ENCODE data around the gene UNC79. TPM values are rescaled to one million over a fixed set of nuclear protein-coding genes. Genes with fewer than 3 reads are reported as not detected.

The UNC79 gene
- total RNA-seq, 6 experiments from 2014 or later: 0.02 to 0.08 (median 0.05) TPM

GRCh38 chr14:93643676-93644075, 212.9 kb downstream of the UNC79 start:
- peaks cover 43% of the 10 kb centered on the region for H3K9me3 Mint-ChIP-seq
- no peak for DNase-seq
- no peaks in the 10 kb centered on the region for H3K4me1 Mint-ChIP-seq (ENCODE audit: low read depth)
- no peak overlapping the region for H3K4me3 Mint-ChIP-seq
- TF ChIP-seq, protein P1, sequence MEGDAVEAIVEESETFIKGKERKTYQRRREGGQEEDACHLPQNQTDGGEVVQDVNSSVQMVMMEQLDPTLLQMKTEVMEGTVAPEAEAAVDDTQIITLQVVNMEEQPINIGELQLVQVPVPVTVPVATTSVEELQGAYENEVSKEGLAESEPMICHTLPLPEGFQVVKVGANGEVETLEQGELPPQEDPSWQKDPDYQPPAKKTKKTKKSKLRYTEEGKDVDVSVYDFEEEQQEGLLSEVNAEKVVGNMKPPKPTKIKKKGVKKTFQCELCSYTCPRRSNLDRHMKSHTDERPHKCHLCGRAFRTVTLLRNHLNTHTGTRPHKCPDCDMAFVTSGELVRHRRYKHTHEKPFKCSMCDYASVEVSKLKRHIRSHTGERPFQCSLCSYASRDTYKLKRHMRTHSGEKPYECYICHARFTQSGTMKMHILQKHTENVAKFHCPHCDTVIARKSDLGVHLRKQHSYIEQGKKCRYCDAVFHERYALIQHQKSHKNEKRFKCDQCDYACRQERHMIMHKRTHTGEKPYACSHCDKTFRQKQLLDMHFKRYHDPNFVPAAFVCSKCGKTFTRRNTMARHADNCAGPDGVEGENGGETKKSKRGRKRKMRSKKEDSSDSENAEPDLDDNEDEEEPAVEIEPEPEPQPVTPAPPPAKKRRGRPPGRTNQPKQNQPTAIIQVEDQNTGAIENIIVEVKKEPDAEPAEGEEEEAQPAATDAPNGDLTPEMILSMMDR (IDR thresholded peaks at IDR 0.05): no peak
- no peaks in the 10 kb centered on the region for H3K27me3 Mint-ChIP-seq (ENCODE audit: insufficient read depth)
- no peaks in the 10 kb centered on the region for H3K36me3 Mint-ChIP-seq (ENCODE audit: low read depth)
- no peak overlapping the region for H3K27ac Mint-ChIP-seq

DNA sequence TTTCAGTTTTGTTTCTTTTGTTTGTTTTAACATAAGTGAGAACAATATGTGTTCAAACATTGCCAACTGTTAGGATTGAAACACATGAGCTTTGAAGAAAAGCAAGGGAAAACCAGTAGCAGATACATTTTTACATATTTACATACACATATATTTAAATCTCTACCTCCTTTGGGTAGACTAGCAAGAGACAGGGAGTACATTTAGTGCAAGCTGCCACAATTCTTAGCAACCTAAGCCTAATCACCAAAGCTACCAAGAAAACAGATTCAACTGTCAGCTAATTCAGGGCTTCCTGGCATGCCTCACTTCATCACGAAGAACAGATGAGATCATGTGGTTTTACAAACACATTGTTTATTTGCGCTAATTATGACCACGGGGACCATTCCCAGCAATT, 214.5 kb downstream of the UNC79 start:
- Mint-ChIP-seq H3K4me3 (no peak overlapping the region), H3K9me3 (peaks cover 39% of the 10 kb centered on the region), H3K27ac (no peak overlapping the region), H3K4me1 (ENCODE audit: low read depth) (no peaks in the 10 kb centered on the region), H3K27me3 (ENCODE audit: insufficient read depth) (no peaks in the 10 kb centered on the region), H3K36me3 (ENCODE audit: low read depth) (no peaks in the 10 kb centered on the region)
- TF ChIP-seq, protein P1 (IDR thresholded peaks at IDR 0.05): no peak
- no peak for DNase-seq

DNA sequence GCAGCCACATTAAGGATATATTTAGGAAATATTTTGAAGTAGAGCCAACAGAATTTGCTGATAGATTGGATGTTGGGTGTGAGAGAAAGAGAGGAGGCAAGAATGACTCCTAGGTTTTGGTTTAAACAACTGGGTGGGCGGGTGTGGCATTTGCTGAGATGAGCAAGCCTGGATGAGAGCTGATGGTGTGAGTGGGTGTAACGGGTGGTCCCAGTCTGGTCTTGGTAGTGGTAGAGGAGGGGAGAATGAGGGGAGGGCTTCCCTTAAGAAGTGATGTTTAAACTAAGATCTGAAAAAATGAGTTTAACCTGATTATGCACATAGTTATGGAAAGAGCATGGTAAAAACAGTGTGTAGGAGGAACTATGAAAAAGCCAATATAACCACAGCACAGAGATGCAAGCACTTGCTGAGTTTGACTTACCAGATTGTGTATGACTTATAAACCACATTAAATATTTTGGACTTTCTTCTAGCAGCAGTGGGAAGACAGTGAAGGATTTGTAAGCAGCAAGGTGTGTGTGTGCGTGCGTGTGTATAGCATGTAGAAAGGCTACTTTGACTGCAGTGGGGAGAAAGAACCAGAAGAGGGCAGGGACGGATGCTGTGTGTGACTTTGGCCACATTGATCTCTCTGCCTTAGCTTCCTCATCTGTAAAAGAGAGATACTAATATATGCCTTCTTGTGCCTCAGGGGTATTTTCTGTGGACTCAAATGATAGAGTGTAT, 217.9 kb downstream of the UNC79 start:
- H3K36me3 Mint-ChIP-seq (ENCODE audit: low read depth): no peaks in the 10 kb centered on the region
- H3K27me3 Mint-ChIP-seq (ENCODE audit: insufficient read depth): no peaks in the 10 kb centered on the region
- no peak overlapping the region for H3K4me3 Mint-ChIP-seq
- peaks cover 27% of the 10 kb centered on the region for H3K9me3 Mint-ChIP-seq
- H3K4me1 Mint-ChIP-seq (ENCODE audit: low read depth): no peaks in the 10 kb centered on the region
- DNase-seq: no peak
- H3K27ac Mint-ChIP-seq: no peak overlapping the region
- TF ChIP-seq, protein P1 (IDR thresholded peaks at IDR 0.05): no peak

DNA sequence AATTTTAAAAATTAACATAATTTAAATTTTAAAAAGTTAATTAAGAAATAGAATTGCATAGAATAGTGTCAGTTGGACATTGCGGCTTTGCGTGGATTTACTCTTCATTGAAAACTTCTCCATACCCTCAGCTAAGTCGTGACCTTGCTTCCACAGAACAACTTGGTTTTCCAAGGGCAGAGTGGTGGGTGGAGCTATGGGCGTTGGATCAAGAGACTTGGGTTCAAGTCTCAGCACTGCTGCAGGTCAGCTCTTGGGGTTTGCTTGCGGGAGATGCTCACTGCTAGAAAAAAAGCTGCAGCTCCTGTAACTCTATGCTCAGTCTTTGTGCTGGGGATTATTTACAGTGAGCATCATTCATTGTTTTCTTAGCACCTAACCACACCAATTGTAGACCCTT, 223.9 kb downstream of the UNC79 start:
- TF ChIP-seq, protein P1 (IDR thresholded peaks at IDR 0.05): no peak
- Mint-ChIP-seq H3K27me3 (ENCODE audit: insufficient read depth) (no peaks in the 10 kb centered on the region), H3K9me3 (peaks cover 15% of the 10 kb centered on the region), H3K27ac (no peak overlapping the region), H3K4me3 (no peak overlapping the region), H3K4me1 (ENCODE audit: low read depth) (no peaks in the 10 kb centered on the region), H3K36me3 (ENCODE audit: low read depth) (no peaks in the 10 kb centered on the region; the same call in 1 of the 2 replicates)
- no peak for DNase-seq

DNA sequence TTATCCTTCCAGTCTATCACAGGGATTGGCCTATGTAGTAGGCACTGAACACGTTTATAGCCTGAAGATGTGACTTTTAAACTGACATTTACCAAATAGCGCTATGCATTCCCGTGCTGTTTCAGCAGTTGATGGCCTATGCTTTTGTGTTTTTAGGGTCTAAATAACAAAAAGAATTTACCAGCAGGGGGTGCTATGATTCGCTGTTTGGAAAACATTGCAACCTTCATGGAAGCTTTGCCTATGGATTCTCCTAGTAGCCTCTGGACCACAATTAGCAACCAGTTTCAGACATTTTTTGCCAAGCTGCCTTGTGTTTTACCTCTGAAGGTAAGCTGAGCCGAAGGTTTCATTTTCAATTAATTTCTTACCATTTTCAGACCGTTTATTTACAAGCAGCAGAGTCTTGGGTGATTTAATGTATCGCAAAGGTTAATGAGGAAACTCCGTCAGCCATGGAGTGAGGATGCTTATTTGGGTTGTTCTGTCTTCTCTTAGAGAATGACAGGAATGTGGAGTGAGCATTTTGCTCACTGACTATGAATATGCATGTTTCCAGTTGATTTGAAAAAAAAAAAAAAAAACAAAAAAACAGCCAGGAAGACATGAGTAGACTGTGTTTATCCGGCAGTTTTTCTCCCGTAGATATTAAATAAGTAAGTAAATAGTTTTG, 224.5 kb downstream of the UNC79 start:
- no peaks in the 10 kb centered on the region for H3K27me3 Mint-ChIP-seq (ENCODE audit: insufficient read depth)
- H3K27ac Mint-ChIP-seq: no peak overlapping the region
- DNase-seq: peak; percentile 11
- no peaks in the 10 kb centered on the region for H3K4me1 Mint-ChIP-seq (ENCODE audit: low read depth)
- TF ChIP-seq, protein P1 (IDR thresholded peaks at IDR 0.05): peak; percentile 74
- no peak overlapping the region for H3K4me3 Mint-ChIP-seq
- no peaks in the 10 kb centered on the region; the same call in 1 of the 2 replicates for H3K36me3 Mint-ChIP-seq (ENCODE audit: low read depth)
- peaks cover 16% of the 10 kb centered on the region for H3K9me3 Mint-ChIP-seq

Data from HFFc6 (cell line).